ENCODE data around the gene KRT9. TPM values are rescaled to one million over a fixed set of nuclear protein-coding genes. Genes with fewer than 3 reads are reported as not detected.
"Not testable (repeated sequence)": the region's sequence is repeated elsewhere in the genome, so short reads cannot be mapped to it uniquely, and the experiment has no call there.

Gene KRT9
- total and polyA plus RNA-seq, 2 of the 13 experiments (the other 11 are each of a cell fraction or from before 2014, with no cell fraction given): not detected

DNA sequence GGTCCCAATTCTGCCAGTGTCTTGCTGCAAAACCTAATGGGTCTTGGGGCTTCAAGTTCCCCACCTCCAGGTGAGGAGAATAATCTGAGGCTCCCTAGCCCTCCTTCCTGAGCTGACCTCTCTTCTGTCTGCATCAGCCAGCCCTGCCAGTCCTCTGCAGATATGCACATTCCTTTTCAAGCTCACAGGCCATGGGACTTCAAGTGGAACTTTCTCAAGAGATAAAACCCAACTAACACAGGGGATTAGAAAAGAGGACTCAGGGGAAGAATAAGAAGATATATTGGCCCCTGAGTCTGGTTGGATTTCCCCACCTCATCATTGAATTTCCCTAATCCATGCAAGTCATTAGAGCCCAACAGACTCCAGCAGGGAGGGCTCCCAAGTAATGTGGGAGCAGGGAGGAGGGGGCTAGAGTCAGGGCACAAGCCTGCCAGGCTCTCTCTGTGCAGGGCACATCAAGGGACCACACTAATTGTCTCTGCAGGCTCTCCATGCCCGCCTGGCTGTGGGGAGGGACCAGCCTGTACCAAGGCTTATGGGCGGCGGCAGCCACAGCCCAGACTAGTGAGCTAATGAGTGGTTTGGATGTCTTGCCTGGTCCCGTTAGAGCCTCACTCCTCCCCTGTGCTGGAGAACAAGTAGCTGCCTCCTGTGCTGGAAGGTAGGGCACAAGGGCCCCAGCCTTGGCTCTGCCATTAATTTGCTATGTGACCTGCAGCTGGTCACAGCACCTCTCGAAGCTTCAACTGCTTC lies 13.6 kb upstream of the KRT9 start (continued):
- TF ChIP-seq FOXK1 (CRISPR knock-in tag; IDR thresholded peaks at IDR 0.05; ENCODE audit: borderline replicate concordance, low read depth): no peak
- no peak for TF ChIP-seq RFXAP (CRISPR knock-in tag; IDR thresholded peaks at IDR 0.05; ENCODE audit: borderline replicate concordance)
- no peak for TF ChIP-seq AKAP8 (CRISPR knock-in tag; IDR thresholded peaks at IDR 0.05)

DNA sequence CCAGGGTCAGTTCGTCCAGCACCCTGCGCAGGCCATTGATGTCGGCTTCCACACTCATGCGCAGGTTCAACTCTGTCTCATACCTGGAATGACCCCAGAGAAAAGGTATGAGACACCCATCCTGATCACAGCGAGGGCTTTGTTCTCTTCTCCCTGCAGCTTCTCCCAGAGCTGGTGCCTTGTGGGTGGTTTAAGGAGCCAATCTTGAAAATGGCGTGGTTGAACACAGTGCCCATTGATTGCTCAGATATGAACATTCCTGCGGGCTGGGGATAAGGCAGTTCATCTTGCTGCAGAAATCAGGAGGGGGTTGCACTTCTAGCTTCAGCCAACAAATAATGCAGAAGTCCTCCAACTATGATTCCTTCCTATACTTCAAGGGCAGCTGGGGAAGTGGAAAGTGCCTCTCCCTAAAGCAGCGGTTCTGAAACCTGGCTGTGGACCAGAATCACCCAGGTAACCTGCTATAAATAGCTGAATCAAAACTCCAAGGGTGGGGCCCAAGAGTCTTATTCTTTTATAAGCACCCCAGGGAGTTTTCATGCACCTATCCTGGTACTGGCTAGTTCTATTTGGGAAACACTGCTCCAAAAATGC lies 12.6 kb upstream of the KRT9 start:
- H4K20me1 ChIP-seq (ENCODE audit: insufficient read depth, low read length); BruUV-seq (replicated peaks); H3K9me3 ChIP-seq (ENCODE audit: low read length); FAIRE-seq; POLR2A ChIA-PET; H3K4me2 ChIP-seq (ENCODE audit: low read depth, low read length); CTCF ChIA-PET (ENCODE audit: low intra/inter-chr PET ratio, low total read pairs); H3K9ac ChIP-seq (ENCODE audit: insufficient read depth, low read depth, low read length); in situ Hi-C loops (cut with HindIII; ENCODE audit: extremely low pct_ligation_motif_present, low pct_unique_long_range_greater_than_20kb); H3K36me3 ChIP-seq (replicated peaks in 1 of 2; ENCODE audit: control insufficient read depth in 1 of 2, insufficient read depth in 2 of 2, low read length in 2 of 2); H3K4me1 ChIP-seq (ENCODE audit: insufficient read depth, low read length); H3K27ac ChIP-seq (ENCODE audit: extremely low read length, insufficient read depth, low read length); DNase-seq (ENCODE audit: low spot score); intact Hi-C loops (cut with micrococcal nuclease; ENCODE audit: unreplicated experiment); H2AFZ ChIP-seq (ENCODE audit: low read length); ATAC-seq; H3K4me3 ChIP-seq (replicated peaks in 1 of 3; ENCODE audit: insufficient read depth in 1 of 3, low read depth in 2 of 3, low read length in 3 of 3); H3K79me2 ChIP-seq (ENCODE audit: insufficient read depth, low read length): not testable (repeated sequence)
- peaks cover 3 to 17% of the 10 kb centered on the region in 2 experiments; a peak in 3 of 5 replicates for H3K27me3 ChIP-seq (ENCODE audit: control insufficient read depth in 1 of 2, insufficient read depth in 2 of 2, low read length in 2 of 2)
- 40% methylated on average over 7 of the region's 8 CpGs for WGBS (ENCODE audit: low lambda C conversion rate)

Data from HepG2 (cell line).